AG04449 (cell line): Measurements from ENCODE around the gene MICB.

ENCODE experiments used
- CTCF ChIA-PET: fragments of 350-600 bp; formaldehyde crosslinking; extraction: SDS; loops from one replicate; lab custom pipeline; 2021; ENCODE audit warnings: antibody characterized with exemption; lab: Yijun Ruan, JAX
- POLR2A ChIA-PET: fragments of 400-600, 350-600 bp; formaldehyde crosslinking; extraction: SDS; loops from one replicate; lab custom pipeline; 2020; ENCODE audit warnings: antibody characterized with exemption, inconsistent platforms; lab: Yijun Ruan, JAX
- DNase-seq: peaks from one replicate; pipeline ENCODE4 v3.0.0-alpha.2; 2010; ENCODE audit warnings: low read depth, low spot score
- H3K4me3 ChIP-seq: 2 replicates; pipeline ENCODE4 v1.5.1; 2011; ENCODE audit warnings: low read depth, mild to moderate bottlenecking, control low read depth, low read length
- CTCF ChIP-seq: IDR thresholded peaks from one replicate; pipeline ENCODE4 v1.5.1; 2011; ENCODE audit warnings: mild to moderate bottlenecking, moderate library complexity, low read length, control low read depth, inconsistent platforms; ENCODE audit not compliant: insufficient read depth; ENCODE audit errors: missing control alignments

Gene MICB

GRCh38 chr6:31558631-31559500, 60.9 kb downstream of the MICB start:
- CTCF ChIA-PET = interaction anchor here (1.3 to 38.4 kb wide), 4 partner anchors 9 to 63 kb away, joined by 3 to 1569 read pairs (median 10); partner anchors contain the start of genes ATP6V1G2, LST1, LTB and NCR3
- H3K4me3 ChIP-seq = no peak overlapping the region
- TF ChIP-seq CTCF = no peak
- POLR2A ChIA-PET = interaction anchor here (0.7 to 0.9 kb wide), 2 partner anchors 11 to 23 kb away, joined by 3 read pairs; partner anchors contain the start of gene NFKBIL1
- DNase-seq = no peak

DNA sequence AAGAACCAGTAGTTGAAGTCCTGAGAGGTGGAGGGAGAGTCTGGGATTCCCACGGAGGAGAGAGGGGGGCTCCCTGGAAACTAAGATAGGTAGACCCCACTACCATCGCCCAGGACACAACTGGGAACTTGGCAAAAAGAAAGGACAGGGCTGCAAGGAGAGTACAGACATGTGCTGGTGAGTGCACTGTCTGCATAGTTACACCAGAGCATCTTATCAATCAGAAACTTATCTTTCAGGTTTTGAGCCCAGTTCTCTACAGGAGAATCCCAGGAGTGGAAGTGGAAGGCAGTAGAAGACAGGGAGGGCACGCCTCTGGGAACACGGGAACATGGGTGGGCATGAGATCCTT, 61.6 kb downstream of the MICB start:
- no peak for DNase-seq
- H3K4me3 ChIP-seq = no peak overlapping the region
- no peak for TF ChIP-seq CTCF
- ChIA-PET POLR2A (interaction anchor here (0.6 to 0.9 kb wide), 2 partner anchors 12 to 136 kb away, joined by 3 read pairs; partner anchors contain the start of gene NFKBIL1), CTCF (interaction anchor here (1.3 to 38.4 kb wide), 4 partner anchors 10 to 64 kb away, joined by 3 to 1569 read pairs (median 10); partner anchors contain the start of genes ATP6V1G2, LST1, LTB and NCR3)

GRCh38 chr6:31559958-31560696, 62.2 kb downstream of the MICB start:
- no peak for TF ChIP-seq CTCF
- CTCF ChIA-PET = interaction anchor here (0.6 to 38.4 kb wide), 5 partner anchors 8 to 65 kb away, joined by 3 to 1569 read pairs (median 3); partner anchors contain the start of genes ATP6V1G2, LST1, LTB and NCR3
- no peak for DNase-seq
- POLR2A ChIA-PET = interaction anchor here (0.6 kb wide), 1 partner anchor 135 kb away, joined by 3 read pairs; no protein-coding TSS in a partner anchor
- no peak overlapping the region for H3K4me3 ChIP-seq

GRCh38 chr6:31560697-31561058, 62.7 kb downstream of the MICB start:
- ChIA-PET POLR2A (no interaction called here), CTCF (interaction anchor here (0.6 to 38.4 kb wide), 4 partner anchors 9 to 46 kb away, joined by 3 to 1569 read pairs (median 3); partner anchors contain the start of genes ATP6V1G2, LST1, LTB and NCR3)
- DNase-seq = no peak
- no peak overlapping the region for H3K4me3 ChIP-seq
- TF ChIP-seq CTCF = no peak
